ENCODE data around the gene PPP1R36. TPM values are rescaled to one million over a fixed set of nuclear protein-coding genes. Genes with fewer than 3 reads are reported as not detected.
"Not testable (repeated sequence)": the region's sequence is repeated elsewhere in the genome, so short reads cannot be mapped to it uniquely, and the experiment has no call there.

The PPP1R36 gene
- total and polyA plus RNA-seq, 10 donors, result 0.26 to 1.1 (median 0.42) TPM; not detected in 2

DNA sequence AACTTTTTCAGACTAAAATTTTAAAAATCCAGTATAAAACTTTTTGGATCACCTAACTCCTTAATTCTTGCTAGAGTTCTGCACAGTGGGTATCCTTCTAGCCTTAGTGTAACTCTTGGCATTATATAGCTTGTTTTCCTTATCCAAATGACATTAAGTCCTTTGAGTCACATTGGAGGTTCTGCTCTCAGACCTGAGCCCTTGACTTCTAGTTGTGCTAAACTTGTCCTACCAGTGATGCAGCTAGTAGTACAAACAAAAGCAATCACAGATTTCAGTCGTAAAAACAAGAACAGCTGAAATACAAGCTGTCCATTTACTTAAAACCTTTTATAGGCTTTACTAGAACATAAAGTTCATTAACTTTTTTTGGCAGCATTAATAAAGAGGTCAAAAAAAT is 34.7 kb upstream of the PPP1R36 start:
- WGBS, 5 donors, result 62 to 84% (median 69%) methylated on average over 1 of the region's 1 CpG
- H3K27me3 ChIP-seq (replicated peaks in 1 of 7), result no peaks in the 10 kb centered on the region
- H3K36me3 ChIP-seq, result peaks cover 0 to 9% (median 0%) of the 10 kb centered on the region in 6 donors
- peaks cover 27 to 86% (median 72%) of the 10 kb centered on the region in 6 donors for H3K4me1 ChIP-seq
- no peak overlapping the region for H3K4me3 ChIP-seq
- H3K9me3 ChIP-seq, result no peaks in the 10 kb centered on the region
- H3K27ac ChIP-seq, result no peak overlapping the region
- intact Hi-C loops (cut with DNase I; ENCODE audit: low total_unique reads), result no loop called here
- TF ChIP-seq POLR2AphosphoS5 (IDR thresholded peaks at IDR 0.05), result no peak
- TF ChIP-seq, protein P1, sequence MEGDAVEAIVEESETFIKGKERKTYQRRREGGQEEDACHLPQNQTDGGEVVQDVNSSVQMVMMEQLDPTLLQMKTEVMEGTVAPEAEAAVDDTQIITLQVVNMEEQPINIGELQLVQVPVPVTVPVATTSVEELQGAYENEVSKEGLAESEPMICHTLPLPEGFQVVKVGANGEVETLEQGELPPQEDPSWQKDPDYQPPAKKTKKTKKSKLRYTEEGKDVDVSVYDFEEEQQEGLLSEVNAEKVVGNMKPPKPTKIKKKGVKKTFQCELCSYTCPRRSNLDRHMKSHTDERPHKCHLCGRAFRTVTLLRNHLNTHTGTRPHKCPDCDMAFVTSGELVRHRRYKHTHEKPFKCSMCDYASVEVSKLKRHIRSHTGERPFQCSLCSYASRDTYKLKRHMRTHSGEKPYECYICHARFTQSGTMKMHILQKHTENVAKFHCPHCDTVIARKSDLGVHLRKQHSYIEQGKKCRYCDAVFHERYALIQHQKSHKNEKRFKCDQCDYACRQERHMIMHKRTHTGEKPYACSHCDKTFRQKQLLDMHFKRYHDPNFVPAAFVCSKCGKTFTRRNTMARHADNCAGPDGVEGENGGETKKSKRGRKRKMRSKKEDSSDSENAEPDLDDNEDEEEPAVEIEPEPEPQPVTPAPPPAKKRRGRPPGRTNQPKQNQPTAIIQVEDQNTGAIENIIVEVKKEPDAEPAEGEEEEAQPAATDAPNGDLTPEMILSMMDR (IDR thresholded peaks at IDR 0.05 in 8 of 11, conservative IDR thresholded peaks at IDR 0.05 in 3 of 11), result no peak
- TF ChIP-seq POLR2A (IDR thresholded peaks at IDR 0.05), result no peak
- DNase-seq, result no peak

DNA sequence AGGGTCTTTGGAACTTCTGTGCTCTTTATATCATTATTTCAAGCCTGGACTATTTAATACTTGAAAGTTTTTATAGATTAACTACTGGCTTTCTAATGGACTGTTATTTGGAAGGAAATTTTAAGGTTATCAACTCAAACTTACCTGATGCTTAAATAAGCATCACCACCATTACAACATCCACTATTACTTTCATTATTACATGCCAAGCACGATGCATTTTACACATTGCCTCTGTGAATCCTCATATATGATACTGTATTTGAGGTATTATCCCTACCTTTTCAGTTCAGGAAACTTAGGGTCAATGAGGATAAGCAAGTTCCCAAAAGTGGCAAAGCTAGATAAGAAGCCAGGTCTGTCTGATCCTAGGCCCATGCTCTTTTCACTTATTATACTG is 32.8 kb upstream of the PPP1R36 start:
- no peak overlapping the region for H3K27ac ChIP-seq
- H3K4me1 ChIP-seq, result peaks cover 14 to 86% (median 53%) of the 10 kb centered on the region in 6 donors
- H3K9me3 ChIP-seq, result no peaks in the 10 kb centered on the region
- H3K27me3 ChIP-seq (replicated peaks in 1 of 7), result no peaks in the 10 kb centered on the region
- intact Hi-C loops (cut with DNase I; ENCODE audit: low total_unique reads), result no loop called here
- no peak for DNase-seq
- H3K4me3 ChIP-seq, result no peak overlapping the region
- WGBS, 5 donors, result 60 to 76% (median 66%) methylated on average over 1 of the region's 1 CpG
- TF ChIP-seq, protein P1 (IDR thresholded peaks at IDR 0.05 in 8 of 11, conservative IDR thresholded peaks at IDR 0.05 in 3 of 11), result no peak
- no peak for TF ChIP-seq POLR2AphosphoS5 (IDR thresholded peaks at IDR 0.05)
- TF ChIP-seq POLR2A (IDR thresholded peaks at IDR 0.05), result no peak
- H3K36me3 ChIP-seq, result peaks cover 0 to 21% (median 7%) of the 10 kb centered on the region in 6 donors

GRCh38 chr14:64517667-64518066 is 32.1 kb upstream of the PPP1R36 start:
- 76 to 96% (median 93%) methylated on average over 6 of the region's 6 CpGs for WGBS, 5 donors

DNA sequence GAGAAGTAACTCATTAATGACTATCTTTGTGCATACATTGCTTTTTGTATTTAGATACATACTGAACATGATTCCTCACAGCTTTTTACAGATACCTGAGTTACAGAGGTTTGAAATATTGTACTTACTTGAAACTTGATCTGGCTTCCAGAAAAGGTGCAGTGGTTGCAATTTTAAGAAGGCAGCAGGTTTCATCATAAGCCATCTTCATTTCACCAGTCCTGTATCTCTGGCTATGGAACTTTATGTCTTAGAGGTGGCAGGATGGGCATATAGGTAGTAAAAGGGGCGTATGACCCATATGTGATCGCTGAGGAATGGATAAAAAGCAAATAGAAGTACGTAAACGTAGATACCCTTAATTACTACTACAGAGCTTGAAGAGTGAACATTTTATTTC is 31.5 kb upstream of the PPP1R36 start:
- 69 to 94% (median 91%) methylated on average over 4 of the region's 4 CpGs for WGBS, 5 donors
- TF ChIP-seq POLR2AphosphoS5 (IDR thresholded peaks at IDR 0.05) (no peak), POLR2A (IDR thresholded peaks at IDR 0.05) (no peak)
- TF ChIP-seq, protein P1 (IDR thresholded peaks at IDR 0.05 in 8 of 11, conservative IDR thresholded peaks at IDR 0.05 in 3 of 11), result no peak
- intact Hi-C loops (cut with DNase I; ENCODE audit: low total_unique reads), result no loop called here
- H3K9me3 ChIP-seq, result no peaks in the 10 kb centered on the region
- H3K4me3 ChIP-seq, result no peak overlapping the region
- peaks cover 0 to 30% (median 20%) of the 10 kb centered on the region in 6 donors for H3K36me3 ChIP-seq
- DNase-seq, result no peak
- no peak overlapping the region for H3K27ac ChIP-seq
- no peaks in the 10 kb centered on the region for H3K27me3 ChIP-seq (replicated peaks in 1 of 7)
- peaks cover 4 to 76% (median 41%) of the 10 kb centered on the region in 6 donors for H3K4me1 ChIP-seq

More at GRCh38 chr14:64517667-64518066, 32.1 kb upstream of the PPP1R36 start:
- H3K27me3 ChIP-seq (replicated peaks in 1 of 7); H3K27ac ChIP-seq; DNase-seq; intact Hi-C loops (cut with DNase I; ENCODE audit: low total_unique reads); H3K9me3 ChIP-seq; H3K4me3 ChIP-seq: not testable (repeated sequence)
- H3K36me3 ChIP-seq, result peaks cover 0 to 28% (median 14%) of the 10 kb centered on the region in 6 donors
- H3K4me1 ChIP-seq, result peaks cover 9 to 82% (median 46%) of the 10 kb centered on the region in 6 donors

GRCh38 chr14:64520699-64521098 is 29.1 kb upstream of the PPP1R36 start:
- no peak overlapping the region for H3K4me3 ChIP-seq
- H3K4me1 ChIP-seq, result peaks cover 0 to 52% (median 23%) of the 10 kb centered on the region in 6 donors
- TF ChIP-seq, protein P1 (IDR thresholded peaks at IDR 0.05 in 8 of 11, conservative IDR thresholded peaks at IDR 0.05 in 3 of 11), result no peak
- TF ChIP-seq POLR2A (IDR thresholded peaks at IDR 0.05) (no peak), POLR2AphosphoS5 (IDR thresholded peaks at IDR 0.05) (no peak)
- no peaks in the 10 kb centered on the region for H3K9me3 ChIP-seq
- H3K27ac ChIP-seq, result no peak overlapping the region
- H3K36me3 ChIP-seq, result peaks cover 0 to 49% (median 22%) of the 10 kb centered on the region in 6 donors
- 87 to 97% (median 94%) methylated on average over 4 of the region's 4 CpGs for WGBS, 5 donors
- no peaks in the 10 kb centered on the region for H3K27me3 ChIP-seq (replicated peaks in 1 of 7)
- intact Hi-C loops (cut with DNase I; ENCODE audit: low total_unique reads), result no loop called here
- no peak for DNase-seq
